GM13977 (cell line): ENCODE measurements around the gene GTF3A.
"Not testable (repeated sequence)": the region's sequence is repeated elsewhere in the genome, so short reads cannot be mapped to it uniquely, and the experiment has no call there.

Experiments
- DNase-seq: peaks from one replicate; pipeline ENCODE4 v3.0.0; 2012; ENCODE audit warnings: low spot score
- in situ Hi-C: fragments of 300-500 bp; cut with MboI; formaldehyde crosslinking; loops from one replicate; pipeline ENCODE4 v1.12.0; 2022; ENCODE audit warnings: low sequenced_read_pairs, low pct_unique_long_range_greater_than_20kb, mixed read lengths, inconsistent platforms; ENCODE audit not compliant: unreplicated experiment
- TF ChIP-seq, protein P1 (sequence below): IDR thresholded peaks from 2 replicates; pipeline ENCODE4 v1.5.1; 2012; ENCODE audit warnings: mild to moderate bottlenecking, control low read depth; ENCODE audit not compliant: insufficient read depth; ENCODE audit errors: extremely low read depth, missing control alignments

GTF3A gene

GRCh38 chr13:27393101-27393500 is 31.3 kb upstream of the GTF3A start:
- DNase-seq, result no peak
- in situ Hi-C loops, result loop anchor here (25.0 kb wide), 1 partner anchor 444 kb away; no protein-coding TSS in a partner anchor
- TF ChIP-seq, protein P1, sequence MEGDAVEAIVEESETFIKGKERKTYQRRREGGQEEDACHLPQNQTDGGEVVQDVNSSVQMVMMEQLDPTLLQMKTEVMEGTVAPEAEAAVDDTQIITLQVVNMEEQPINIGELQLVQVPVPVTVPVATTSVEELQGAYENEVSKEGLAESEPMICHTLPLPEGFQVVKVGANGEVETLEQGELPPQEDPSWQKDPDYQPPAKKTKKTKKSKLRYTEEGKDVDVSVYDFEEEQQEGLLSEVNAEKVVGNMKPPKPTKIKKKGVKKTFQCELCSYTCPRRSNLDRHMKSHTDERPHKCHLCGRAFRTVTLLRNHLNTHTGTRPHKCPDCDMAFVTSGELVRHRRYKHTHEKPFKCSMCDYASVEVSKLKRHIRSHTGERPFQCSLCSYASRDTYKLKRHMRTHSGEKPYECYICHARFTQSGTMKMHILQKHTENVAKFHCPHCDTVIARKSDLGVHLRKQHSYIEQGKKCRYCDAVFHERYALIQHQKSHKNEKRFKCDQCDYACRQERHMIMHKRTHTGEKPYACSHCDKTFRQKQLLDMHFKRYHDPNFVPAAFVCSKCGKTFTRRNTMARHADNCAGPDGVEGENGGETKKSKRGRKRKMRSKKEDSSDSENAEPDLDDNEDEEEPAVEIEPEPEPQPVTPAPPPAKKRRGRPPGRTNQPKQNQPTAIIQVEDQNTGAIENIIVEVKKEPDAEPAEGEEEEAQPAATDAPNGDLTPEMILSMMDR, result no peak

- DNase-seq, result no peak
- in situ Hi-C loops, result loop anchor here (25.0 kb wide), 1 partner anchor 442 kb away; no protein-coding TSS in a partner anchor
- TF ChIP-seq, protein P1, result no peak
Measured at GRCh38 chr13:27395007-27395510, 29.4 kb upstream of the GTF3A start.

DNA sequence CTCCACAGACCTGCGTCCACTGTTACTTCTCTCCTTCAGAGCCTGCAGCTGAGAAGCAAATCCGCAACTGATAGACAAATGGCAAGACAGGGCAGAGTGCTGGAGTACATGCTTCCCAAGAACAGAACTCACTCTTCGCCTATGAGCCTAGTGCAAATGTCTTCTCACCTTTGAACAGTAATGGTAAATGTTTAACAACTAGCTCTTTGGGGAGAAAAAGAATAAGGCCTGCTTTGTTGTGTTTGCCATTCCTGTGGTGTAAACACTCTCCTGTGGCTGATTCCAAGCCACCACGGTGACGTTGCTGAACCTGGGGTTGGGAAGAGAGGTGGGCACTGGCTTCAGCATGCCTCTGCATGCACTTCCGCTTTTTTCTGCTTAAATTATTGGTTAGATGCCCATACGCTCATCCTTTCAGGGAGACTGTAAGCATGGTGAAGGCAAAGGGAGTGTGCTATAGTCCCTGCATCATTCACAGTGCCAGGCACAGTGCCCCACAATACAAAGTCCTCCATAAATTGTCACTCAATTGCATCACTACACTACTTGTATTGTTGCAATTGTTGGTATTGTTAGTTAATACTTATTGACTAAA is 28.1 kb upstream of the GTF3A start:
- TF ChIP-seq, protein P1, result no peak
- no peak for DNase-seq
- in situ Hi-C loops, result loop anchor here (25.0 kb wide), 1 partner anchor 441 kb away; no protein-coding TSS in a partner anchor

- no peak for DNase-seq
- in situ Hi-C loops, result loop anchor here (25.0 kb wide), 1 partner anchor 439 kb away; no protein-coding TSS in a partner anchor
- TF ChIP-seq, protein P1, result no peak
Measured at GRCh38 chr13:27398360-27398759, 26.1 kb upstream of the GTF3A start.

- in situ Hi-C loops, DNase-seq: not testable (repeated sequence)
Measured at GRCh38 chr13:27400405-27400804, 24.0 kb upstream of the GTF3A start.

DNA sequence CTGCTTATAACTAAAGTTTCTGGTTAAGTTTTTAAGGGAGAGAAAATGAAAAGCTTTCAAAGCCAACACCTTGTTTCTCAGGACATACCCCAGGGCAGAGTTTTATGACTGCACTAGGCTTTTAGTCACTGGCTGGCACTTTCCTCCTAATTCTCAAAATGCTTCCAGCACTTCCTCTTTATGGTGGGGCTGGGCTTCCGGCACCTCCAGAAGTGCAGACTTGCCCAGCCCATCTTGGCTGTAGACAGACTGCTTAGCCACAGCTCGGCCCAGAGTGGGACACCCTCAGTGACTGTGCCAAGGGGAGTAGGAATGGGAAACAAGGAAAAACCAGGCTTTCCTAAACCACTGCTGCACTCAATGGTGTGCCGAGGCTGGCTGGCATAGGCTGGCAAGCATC is 23.2 kb upstream of the GTF3A start:
- in situ Hi-C loops, result no loop called here
- TF ChIP-seq, protein P1, result no peak
- DNase-seq, result no peak

- TF ChIP-seq, protein P1, result no peak
- in situ Hi-C loops, result no loop called here
- DNase-seq, result no peak
Measured at GRCh38 chr13:27403203-27403678, 21.2 kb upstream of the GTF3A start.
